HG02981 (cell line): ENCODE measurements around the gene TWIST2.

Experiments used
- ATAC-seq: cut with Tn5 transposase; IDR thresholded peaks from one replicate; pipeline ENCODE4 v1.9.1; 2021; ENCODE audit warnings: mild to moderate bottlenecking, moderate library complexity; ENCODE audit not compliant: unreplicated experiment

Gene TWIST2

GRCh38 chr2:238949710-238950345 lies 101.9 kb downstream of the TWIST2 start:
- no peak for ATAC-seq

DNA sequence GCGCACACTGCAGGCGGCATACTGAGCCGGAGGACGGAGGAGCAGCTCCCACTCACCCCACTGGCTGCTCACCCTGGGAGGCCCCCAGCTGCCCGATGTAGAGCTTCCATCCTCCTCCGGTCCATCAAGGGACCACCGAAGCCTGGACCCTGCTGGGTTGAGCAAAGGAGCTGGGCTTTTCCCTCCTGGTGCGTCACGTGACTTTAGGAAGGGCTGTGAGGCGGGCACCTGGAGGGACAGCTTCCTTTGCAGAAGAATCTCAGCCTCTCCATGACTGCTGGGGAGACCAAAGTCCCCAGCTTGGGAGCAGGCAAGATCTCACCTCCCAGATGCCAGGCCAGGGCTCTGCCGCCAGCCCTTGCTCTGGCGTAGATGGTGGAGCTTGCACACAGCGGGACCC lies 102.7 kb downstream of the TWIST2 start:
- ATAC-seq = no peak

DNA sequence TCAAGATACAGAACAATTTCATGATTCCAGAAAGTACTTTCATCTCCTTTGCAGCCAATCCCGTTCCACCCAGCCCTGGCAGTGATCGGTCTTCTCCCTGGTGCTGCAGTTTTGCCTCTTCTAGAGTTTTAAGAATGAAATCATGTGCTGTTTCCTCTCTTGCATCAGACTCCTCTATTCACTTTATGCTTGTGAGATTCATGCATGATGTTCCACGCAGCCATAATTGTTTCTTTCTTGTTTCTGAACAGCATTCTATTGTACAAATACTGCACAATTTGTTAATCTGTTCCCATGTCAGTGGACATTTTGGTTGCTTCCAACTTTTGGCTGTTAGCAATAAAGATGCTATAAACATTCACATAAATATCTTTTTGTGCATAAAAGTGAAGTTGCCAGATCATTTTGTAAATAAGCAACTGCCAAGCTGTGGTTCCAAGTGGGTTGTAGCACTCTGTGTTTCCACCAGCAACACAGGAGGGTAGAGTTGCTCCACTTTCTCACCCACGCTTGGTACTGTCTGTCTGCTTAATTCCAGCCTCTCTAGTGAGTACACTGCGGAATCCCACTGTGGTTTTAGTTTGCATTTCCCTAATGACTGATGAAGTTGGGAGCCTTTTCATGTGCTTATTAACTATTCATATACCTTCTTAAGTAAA lies 104.5 kb downstream of the TWIST2 start:
- no peak for ATAC-seq

DNA sequence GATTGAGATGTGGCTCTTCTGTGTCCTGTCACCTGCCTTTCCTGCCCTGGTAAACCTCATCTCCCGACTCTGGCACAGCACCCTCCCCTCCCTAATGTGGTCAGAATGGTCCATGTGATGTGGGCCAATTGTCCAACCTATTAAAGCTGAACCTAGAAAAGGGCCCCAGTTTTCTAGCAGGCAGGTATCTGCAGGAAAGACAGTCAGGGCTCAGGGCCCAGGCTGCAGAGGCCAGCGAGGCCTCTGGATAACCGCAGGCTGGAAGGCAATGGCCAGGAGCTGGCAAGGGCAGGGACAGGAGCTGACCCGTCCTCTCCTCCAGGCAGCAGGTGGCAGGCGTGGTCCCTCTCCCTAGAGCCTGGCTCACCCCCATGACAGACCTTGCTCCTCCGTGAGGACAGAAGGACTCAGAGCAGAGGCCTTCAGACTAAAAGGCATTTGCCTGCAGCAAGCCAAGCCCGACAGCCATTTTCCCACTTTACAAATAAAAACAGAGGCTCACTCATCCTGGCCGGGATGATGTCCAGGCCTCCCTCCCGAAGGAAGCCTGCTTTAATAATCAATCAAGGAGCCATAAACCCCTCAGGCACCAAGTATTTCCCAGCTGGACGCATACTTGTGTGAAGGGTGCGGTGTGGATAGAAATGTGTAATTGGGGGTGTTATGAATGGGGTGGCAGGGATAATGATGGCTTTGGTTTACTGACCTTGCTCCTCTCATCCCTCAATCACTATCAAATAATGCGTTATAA lies 107.1 kb downstream of the TWIST2 start:
- ATAC-seq = no peak

DNA sequence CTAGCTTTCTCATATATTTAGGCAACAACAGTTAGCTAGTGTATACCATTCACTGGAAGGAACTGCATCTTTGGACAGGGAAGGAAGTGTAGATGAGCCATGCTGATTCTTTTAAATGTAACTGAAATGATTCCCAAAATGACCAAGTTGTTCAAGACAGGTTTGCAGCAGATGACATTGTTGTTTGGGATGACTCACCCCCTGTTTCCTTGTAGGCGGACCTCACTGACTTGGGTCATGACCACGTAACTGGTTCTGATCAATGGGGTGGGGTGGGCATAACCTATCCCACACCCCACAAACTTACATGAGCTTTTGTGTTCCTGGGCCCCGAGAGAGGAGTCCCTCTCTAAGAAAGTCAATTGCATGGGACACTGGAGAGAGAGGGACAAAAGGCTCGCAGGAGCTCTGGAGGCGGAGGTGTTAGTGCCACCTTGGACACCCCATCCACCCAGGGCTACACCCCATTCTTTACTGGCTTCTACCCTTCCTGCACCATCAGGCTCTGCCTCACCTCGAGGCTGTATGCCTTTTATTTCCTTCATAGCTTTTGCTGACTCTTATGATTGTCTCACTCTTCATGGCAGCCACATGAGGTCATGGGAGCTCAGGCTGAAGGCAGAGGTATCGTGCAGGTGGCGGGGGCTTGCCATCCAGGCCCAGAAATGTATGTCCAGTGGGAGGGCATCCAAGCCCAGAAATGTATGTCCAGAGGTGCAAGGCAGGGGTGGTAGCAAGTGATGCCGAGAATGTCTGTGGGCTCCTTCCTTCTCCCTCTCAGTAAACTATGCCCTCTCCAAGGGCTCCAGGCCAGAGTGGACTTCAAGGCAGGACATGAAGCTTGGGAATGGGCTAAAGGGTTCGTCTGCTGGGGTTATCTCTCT lies 108.0 kb downstream of the TWIST2 start:
- ATAC-seq = no peak

- ATAC-seq = no peak
Observed at GRCh38 chr2:238956676-238957075, 108.8 kb downstream of the TWIST2 start.
